NCI-H748 (cell line): Measurements from ENCODE around the gene SLC45A1.
A peak's percentile ranks its signal among the peaks of the same experiment; 100 is the strongest.

ENCODE experiments used
- DNase-seq: peaks from one replicate; lab custom pipeline; 2025; ENCODE audit not compliant: unreplicated experiment; lab: John Stamatoyannopoulos, UW

Gene SLC45A1

DNA sequence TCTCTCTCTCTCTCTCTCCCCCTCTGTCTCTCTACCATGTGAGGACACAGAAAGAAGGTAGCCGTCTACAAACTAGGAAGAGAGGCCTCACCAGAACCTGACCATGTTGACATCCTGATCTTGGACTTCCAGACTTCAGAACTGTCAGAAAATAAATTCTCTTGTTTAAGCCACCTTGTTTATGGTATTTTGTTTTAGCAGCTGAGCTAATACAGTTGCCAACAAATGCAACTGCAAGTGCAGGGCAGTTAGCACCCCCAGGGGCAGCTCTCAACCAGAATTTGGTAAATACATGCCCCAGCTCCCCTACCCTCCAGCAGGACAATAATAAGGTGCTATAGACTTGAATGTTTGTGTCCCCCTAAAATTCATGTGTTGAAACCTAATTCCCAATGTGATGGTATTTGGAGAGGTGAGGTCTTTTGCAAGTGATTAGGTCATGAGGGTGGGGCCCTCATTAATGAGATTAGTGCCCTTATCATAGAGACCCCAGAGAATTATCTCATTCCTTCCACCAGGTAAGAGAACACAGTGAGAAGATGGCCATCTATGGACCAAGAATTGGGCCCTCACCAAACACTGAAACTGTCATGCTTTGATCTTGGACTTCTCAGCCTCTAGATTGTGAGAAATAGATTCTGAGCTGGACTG is 6.7 kb upstream of the SLC45A1 start:
- no peak for DNase-seq

DNA sequence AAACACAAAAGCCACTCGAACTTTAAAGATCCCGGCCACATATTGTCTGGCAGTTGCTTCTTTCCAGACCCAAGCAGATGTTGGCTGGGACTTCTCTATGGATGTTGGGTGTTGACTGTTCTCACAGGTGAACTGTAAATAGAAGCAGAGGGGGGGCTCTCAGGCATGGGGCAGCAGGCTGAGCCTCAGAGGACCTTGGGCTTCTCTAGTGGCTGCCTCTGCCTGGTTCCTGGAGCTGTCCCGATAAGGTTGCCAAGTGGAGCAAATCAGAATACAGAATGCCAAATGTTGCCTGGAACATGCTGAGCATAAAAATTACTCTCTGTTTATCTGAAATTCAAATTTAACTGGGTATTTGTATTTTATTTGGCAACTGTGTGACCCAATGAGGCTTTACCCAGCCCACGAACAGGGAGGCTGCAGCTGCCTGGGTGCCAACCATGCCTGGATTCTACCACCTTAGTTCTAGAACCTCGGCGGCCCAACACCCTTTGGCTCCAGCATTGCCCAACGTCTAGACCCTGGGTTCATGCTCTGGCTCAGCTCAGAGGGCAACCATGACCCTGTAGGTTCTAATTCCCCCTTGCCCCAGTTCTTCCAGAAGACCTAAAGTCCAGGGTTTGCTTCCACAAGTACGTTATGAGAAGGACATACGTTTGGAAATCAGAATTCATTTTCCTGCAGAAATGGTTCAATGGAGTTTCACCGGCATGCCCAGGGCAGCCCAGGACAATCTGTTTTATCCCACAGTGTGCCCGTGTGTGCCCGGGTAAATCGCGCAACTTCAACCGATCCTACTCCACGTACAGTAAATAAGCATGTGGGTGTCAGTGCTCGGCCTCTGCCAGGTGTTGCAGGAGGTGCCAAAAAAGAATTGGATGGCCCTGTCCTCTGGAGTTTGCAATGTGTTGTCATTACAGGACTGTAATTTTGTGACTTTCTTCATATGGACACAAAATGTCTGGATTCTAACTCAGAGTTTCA is 5.4 kb upstream of the SLC45A1 start:
- DNase-seq = no peak

DNA sequence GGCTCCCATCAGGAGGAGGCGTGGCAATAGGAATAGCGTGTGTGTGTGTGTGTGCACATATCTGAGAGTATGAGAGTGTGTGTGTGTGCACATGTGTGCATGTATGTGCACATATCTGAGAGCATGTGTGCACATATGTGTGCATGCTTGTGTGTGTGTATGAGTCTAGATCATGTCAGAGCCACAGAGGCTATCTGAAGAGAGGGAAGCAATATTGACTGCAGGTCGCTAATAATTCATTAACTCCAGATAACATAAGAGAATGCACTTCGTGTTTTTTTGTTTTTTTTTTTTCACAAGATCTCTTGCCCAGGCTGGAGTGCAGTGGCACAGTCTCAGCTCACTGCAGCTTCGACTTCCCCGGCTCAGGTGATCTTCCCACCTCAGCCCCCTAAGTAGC is 4.7 kb upstream of the SLC45A1 start:
- DNase-seq = no peak

DNA sequence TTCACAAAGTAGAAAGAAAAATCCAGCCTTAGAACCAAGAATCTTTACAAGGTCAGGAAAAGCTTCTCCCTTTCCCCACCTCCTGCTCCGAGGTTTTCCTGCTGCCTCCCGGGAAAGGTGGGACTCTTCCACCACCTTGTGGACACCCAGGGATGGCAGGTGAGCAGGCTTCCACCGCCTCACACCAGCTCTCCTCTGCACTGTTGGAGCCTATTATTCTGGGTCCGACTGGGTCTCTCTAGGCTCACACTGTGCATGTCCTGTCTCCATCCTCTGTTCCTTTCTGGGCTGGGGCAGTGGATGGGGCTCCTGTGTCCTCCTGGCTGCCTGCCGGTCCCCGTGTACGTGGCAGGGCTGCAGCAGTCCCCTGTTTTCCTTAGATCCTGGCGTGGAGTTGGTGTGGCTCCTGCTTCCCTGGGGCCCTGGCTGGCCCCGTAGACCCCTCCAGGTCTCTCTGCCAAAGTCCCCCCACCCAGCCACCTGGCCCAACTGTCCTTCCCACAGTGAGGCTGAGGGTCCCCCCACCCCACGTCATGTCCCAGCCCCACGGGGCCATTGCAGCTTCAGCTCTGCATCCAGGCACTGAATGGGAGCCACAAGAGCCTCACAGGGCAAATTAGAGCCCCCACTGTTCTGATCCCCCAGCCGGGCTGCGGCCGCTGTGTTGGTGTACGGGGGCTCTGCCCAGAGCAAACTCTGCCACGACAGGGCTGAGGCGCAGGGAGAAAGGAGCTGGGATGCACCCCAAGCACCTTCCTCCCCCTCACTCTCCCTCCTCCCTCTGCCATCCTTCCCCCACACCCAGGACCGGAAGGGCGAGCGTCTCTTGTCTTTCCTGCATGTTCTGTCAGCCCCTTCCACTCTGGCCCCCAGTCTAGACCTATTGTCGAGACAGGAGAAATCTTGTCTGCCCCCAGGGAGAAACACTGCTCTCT is 3.3 kb upstream of the SLC45A1 start:
- DNase-seq = peak; percentile 67

DNA sequence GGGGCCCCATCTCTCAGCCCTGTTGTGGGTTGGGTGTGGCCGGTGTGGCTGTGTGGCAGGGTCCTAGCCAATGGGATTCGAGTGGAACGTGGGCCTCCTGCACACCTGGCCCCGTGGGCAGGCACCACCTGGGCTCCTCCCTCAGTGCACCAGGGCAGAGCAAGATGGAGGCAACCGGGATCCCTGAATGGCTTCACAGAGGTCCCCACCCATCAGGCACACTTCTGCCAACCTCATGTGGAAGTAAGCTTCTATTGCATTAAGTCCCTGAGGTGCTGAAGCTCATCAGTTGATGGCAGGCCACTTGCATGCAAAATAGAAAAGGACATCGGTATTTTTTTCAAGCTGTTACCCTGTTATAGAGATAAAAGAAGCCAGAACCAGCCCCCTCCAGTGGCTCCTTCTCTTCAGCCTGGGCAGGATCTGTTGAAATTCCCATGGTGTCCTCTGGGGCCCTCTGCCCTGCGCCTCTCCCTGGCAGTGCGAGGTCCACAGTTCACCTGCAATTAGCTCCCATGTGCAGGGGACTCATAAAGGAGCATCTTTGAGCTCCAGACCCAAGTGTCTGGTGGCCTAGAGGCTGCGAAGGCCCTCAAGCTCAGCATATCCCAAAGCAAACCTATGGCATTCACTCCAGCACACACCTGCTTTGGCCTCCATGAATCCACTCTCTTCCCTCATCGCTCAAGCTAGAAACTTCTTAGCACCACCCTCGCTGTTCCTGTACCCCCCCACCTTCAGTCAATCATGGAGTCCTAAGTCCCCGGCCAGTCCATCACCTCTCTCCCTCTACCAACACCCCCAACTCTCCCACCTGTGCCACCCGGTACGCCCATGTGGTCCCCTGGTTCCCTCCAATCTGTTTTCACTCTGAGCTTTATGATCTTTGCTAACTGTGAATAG is 2.1 kb upstream of the SLC45A1 start:
- no peak for DNase-seq

DNA sequence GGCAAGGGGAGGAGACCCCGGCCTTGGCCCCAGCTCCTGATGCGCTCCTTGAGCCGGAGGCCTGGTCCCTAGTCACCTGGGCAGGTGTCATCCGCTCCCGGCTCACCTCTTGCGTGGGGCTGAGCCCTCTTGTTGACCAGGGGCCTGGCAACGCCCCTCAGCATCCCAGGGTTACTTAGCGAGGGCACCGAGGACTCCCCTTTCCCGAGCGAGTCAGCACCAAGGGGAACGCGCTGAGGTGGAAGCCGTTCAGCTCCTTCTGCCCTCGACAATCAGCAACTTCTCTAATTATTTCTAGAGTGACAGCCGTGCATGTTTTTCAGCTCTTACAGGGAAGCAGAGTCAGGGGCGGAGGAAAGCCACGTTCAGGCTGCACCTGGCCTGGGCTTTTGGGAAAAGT is 522 bp downstream of the SLC45A1 start:
- DNase-seq = peak; percentile 42

DNA sequence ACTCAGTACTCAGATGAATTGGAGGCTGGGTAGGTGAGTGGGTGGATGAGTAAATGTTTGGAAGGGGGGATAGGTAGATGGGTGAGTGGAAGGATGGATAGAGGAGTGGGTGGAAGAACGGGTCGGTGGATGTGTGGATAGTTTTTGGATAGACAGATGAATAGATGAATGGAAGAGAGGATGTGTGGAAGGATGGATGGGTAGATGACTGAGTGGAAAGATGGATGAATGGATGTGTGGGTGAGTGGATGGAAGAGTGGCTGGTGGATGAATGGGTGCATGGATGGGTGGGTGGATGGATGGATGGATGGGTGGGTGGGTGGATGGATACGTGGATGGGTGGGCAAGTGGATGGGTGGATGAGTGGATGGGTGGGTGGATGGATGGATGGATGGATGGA is 3.7 kb downstream of the SLC45A1 start:
- DNase-seq = no peak

DNA sequence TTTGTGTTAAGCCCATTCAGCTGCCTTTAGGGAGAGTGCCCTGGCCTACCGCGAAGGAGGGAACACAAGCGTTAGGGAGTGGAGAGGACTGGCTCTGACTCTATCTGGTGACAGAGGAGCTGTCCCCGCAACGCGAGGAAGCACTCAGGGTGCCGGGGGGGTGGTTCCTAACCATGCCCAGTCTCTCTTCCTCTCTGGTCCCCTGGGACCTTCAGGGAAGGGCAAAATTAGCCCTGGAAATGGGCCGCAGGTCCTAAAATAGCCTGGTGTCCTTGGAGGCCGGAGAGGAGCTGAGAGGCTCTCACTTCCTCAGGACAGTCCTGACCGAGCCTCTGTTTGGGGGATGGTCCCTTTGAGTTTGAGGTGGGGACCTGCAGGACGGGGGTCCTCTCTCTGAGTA is 5.8 kb downstream of the SLC45A1 start:
- no peak for DNase-seq

DNA sequence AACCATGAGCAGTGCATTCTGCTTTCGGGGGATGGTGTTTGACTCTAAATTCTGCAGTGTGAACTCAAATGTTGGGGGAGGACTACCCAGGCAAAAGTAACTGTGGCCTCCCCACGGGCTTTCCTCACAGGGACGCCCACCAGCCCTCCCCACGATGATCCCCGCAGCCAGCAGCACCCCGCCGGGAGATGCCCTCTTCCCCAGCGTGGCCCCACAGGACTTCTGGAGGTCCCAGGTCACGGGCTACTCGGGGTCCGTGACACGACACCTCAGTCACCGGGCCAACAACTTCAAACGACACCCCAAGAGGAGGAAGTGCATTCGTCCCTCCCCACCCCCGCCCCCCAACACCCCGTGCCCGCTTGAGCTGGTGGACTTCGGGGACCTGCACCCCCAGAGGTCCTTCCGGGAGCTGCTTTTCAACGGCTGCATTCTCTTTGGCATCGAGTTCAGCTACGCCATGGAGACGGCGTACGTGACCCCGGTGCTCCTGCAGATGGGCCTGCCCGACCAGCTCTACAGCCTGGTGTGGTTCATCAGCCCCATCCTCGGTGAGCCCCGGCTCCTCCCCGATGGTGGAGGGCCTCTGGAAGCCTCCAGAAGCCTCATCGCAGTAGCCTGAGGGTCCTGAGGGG is 6.4 kb downstream of the SLC45A1 start:
- DNase-seq = no peak

DNA sequence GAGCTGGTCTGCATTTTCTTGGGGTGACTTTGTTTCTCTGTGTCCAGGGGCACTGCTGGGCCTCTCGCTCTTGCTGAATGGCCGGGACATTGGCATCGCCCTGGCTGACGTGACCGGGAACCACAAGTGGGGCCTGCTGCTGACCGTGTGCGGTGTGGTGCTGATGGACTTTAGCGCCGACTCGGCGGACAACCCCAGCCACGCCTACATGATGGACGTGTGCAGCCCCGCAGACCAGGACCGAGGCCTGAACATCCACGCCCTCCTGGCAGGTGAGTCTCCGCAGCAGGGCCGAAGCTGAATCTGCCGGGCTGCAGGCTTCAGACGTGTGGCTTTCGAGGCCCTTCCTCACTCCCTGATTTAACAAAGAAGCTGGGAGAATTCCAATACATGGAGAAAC is 7.9 kb downstream of the SLC45A1 start:
- no peak for DNase-seq

DNA sequence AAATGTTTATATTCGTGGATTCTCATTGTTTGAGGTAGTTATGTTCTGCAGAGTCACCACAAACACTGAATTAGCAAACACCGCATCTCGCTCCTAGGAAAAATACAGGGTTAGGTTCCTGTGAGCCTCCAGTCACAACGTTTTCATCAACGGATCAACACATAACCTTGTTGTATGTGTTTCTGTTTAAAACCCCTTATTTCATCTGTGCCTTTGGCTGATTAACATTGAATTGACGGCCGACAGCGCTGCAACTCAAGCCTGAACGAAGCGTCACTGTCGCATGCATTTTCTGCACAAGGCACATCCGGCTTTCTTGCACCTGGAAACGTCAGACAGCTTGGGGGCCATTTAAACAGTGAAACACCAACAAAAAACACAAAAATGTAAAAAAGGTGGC is 8.4 kb downstream of the SLC45A1 start:
- DNase-seq = no peak

DNA sequence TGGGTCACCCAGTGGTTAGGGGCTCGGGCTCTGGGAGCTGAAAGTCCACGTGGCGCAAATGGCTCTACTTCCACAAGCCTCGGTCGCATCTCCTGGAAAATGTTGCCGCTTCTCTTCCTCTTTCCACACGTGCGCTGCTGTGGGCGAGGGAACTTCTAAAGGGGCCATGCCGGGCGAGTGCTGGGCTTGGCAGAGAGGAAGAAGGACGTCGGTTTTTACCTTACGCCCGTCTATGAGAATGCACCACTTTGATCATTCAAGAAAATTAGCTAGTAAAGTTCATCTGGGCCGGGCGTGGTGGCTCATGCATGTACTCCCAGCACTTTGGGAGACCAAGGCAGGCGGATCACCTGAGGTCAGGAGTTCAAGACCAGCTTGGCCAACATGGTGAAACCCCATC is 10.4 kb downstream of the SLC45A1 start:
- DNase-seq = no peak

DNA sequence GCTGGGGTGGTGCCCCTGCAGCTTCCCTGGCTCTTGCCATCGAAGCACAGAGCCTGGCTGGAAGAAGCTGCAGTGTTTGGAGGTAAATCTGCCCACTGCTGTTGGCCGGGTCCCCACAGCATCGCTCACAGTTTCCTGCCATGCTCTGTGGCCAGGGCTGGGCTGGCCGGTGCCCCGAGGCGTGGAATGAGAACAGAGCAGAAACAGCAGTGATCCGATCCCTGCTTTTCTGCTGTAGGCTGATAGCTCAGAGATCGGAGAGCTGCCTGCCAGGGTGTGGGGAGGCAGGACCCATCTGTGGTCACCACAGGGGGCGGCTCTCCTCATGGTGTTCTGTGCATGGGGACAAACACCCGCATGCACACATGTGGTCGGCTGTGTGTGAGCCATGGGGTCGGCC is 11.5 kb downstream of the SLC45A1 start:
- DNase-seq = no peak

DNA sequence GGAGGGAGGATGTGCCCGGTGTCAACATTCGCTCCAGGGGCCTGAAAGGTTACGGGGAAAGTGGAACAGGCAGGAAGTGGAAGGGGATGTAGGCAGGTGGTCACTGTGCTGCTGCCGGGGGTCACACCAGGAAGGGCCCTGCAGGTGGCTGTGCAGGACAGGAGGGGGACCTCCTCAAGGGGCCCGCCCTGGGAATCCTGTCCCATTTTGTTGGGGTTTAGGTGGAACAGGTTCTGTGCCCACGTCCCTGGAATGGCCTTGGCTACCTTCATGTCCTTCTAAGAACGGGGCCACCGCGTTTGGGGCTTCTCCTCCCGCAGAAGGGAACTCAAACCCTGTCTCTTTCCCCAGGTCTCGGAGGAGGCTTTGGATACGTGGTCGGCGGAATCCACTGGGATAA is 11.9 kb downstream of the SLC45A1 start:
- DNase-seq = no peak

DNA sequence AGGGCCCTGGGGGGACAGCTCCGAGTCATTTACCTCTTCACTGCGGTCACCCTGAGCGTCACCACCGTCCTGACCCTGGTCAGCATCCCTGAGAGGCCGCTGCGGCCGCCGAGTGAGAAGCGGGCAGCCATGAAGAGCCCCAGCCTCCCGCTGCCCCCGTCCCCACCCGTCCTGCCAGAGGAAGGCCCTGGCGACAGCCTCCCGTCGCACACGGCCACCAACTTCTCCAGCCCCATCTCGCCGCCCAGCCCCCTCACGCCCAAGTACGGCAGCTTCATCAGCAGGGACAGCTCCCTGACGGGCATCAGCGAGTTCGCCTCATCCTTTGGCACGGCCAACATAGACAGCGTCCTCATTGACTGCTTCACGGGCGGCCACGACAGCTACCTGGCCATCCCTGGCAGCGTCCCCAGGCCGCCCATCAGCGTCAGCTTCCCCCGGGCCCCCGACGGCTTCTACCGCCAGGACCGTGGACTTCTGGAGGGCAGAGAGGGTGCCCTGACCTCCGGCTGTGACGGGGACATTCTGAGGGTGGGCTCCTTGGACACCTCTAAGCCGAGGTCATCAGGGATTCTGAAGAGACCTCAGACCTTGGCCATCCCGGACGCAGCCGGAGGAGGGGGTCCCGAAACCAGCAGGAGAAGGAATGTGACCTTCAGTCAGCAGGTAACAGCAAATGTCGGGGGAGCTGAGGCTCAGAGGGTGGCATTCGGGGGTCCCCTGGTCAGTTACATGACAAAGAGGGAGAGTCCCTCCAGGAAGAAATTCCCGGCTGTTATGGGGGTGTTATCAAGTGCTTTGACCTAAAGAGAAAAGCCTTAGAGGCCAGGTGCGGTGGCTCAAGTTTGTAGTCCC is 12.6 kb downstream of the SLC45A1 start:
- no peak for DNase-seq

DNA sequence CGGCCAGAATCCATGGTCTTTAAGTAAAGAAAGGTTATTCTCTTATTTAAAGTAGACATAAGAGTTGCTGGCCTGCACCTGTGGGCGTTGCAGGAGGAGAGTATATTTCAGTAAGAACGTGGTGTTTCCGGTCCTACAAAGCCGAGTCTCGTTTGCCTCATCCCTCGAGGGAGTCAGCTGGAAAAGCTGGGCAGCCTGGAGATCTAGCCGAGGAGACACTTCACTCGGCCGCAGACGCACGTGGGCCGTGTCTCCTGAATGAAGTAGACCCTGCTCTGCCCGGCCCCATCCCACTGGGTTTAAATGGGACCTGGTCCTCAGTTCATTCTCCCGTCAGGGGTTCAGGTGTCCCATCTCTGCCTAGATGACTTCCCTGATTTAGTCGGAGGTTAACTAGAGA is 14.9 kb downstream of the SLC45A1 start:
- DNase-seq = no peak

DNA sequence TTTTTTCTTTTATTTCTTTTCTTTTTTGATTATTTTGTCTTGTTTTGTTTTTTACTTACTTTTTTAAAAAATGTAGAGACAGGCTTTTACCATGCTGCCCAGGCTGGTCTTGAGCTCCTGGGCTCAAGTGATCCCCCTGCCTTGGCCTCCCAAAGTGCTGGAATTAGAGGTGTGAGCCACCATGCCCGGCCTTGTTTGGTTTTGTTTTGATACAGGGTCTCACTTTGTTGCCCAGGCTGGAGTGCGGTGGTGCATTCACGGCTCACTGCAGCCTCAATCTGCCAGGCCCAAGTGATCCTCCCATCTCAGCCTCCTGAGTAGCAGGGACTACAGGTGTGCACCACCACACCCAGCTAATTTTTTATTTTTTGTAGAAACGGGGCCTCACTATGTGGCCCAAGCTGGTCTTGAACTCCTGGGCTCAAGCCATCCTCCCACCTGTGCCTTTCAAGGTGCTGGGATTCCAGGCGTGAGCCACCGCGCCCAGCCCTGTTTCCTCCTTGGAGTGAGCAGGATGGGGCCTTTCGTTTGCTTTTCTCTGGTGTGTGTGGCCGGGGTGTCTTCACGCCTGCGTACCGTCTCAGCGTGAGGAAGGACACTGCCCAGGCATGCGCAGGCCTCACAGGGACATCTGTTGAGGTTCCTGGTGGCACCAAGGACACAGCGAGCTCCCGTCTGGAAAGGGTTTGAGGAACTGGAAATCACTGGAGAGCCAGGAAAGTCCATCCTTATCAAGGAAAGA is 15.5 kb downstream of the SLC45A1 start:
- DNase-seq = no peak

DNA sequence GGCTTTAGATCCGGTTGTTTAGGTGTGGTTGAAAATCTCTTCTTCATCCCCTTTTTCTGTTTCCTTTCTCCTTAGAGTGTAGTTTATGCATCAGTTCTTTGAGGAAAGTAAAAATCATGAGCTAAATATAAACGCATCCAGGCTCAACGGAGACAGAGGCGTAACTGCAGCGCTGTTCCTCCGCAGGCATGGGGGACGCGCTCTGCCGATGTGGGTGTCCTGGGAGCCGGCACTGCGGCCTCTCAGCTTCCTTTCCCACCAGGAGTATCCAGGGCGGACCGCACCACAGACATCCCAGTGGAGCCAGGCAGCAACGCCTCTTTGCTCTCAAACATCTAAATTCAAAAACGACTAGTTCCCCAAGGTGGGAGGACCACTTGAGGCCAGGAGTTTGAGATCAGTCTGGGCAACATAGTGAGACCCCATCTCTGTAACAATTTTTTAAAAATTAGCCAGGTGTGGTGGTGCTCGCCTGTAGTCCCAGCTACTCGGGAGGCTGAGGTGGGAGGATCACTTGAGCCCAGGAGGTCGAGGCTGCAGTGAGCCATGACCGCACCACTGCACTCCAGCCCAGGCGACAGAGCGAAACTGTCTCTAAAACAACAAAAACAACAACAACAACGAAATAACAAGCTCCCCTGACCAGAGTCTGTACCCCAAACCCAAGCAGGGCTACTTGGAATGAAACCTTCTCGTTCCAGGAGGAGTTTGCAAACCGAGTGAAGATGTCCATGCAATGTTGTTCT is 16.4 kb downstream of the SLC45A1 start:
- DNase-seq = no peak
